Mononuclear cell (primary cell): ENCODE results near the gene ERN2. TPM values are rescaled to one million over a fixed set of nuclear protein-coding genes. Genes with fewer than 3 reads are reported as not detected.

Experiments
- H3K27me3 ChIP-seq: 2 replicates; pipeline ENCODE4 v1.6.0; 2011; ENCODE audit warnings: low read length, control low read depth; ENCODE audit not compliant: insufficient read depth
- H3K4me1 ChIP-seq: 2 replicates; pipeline ENCODE4 v1.5.1; 2011; ENCODE audit warnings: mild to moderate bottlenecking, low read length, control low read depth; ENCODE audit not compliant: insufficient read depth
- H3K4me3 ChIP-seq: 2 replicates; pipeline ENCODE4 v1.5.1; 2011; ENCODE audit warnings: mild to moderate bottlenecking, low read length, moderate library complexity
- H3K9me3 ChIP-seq: 2 replicates; pipeline ENCODE4 v1.5.1; 2011; ENCODE audit warnings: low read depth, mild to moderate bottlenecking, control low read depth, low read length
- total RNA-seq: library from RNA; depleted of rRNA; stranded (reverse); fragments of >200 nt; gene quantifications from one replicate; pipeline ENCODE4 v1.2.3, GENCODE V29; 2012

ERN2 gene
- total RNA-seq, 1 donor = not detected

DNA sequence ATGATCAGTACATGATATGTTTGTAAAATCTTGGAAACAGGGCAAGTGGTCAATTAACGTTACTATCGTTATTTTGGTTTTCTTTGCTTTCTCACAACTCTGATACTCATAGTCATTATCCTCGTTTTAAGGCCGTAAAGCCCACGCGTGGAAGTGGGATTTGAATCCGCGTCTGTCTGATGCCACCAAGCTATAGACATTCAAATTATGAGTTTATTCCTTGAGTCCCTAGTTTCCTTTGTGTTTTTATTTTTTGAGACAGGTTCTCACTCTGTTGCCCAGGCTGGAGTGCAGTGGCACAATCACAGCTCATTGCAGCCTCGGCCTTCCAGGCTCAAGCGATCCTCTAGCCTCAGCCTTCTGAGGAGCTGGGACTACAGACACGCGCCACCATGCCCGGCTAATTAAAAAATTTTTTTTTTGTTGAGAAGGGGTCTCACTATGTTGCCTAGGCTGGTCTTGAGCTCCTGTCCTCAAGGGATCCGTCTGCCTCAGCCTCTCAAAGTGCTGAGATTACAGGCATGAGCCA, 70.7 kb downstream of the ERN2 start:
- Histone ChIP-seq H3K4me1 (peaks cover 27% of the 10 kb centered on the region), H3K27me3 (no peaks in the 10 kb centered on the region), H3K4me3 (peak overlapping the region; percentile 94), H3K9me3 (no peaks in the 10 kb centered on the region)

DNA sequence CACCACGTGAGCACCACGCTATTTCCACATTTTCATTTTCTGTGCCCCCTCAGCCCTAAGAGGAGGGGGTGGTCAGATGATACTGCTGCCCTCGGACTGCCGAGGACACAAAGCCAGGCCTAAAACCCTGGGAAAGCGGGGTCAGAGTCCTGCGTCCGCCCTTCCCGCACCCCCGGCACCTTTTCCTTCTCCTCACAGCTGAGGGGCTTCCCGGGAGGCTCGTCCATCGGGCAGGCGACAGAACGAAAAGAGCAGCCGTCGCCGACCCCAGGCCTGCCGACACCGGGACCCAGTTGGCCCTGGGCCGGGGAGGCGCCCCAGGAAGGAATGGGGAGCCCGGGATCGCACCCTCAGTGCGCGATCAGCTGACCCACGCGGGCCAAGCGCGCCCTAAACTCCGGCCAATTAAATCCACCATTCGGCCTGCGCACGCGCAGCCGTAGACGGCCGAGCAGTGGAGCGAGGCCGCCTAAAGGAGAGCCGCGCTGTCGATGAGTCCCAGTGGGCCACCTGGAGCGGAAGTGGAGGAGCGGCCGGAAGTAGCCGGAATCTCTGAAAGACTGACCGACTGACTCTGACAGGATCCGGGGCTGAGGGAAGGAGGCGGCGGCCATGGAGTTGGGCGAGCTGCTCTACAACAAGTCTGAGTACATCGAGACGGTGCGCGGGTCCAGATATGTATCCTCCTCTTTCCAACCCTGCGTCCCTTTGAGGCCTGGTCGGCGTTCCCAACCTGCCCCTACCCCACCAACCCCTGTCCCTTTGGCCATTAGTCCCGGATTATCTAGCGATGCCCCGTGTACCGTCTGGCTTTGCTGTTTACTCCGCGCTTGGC, 71.9 kb downstream of the ERN2 start, which contains the start of the genes DCTN5 and PALB2:
Gene DCTN5, plus strand, starts transcription at position 536 of the 835 bp plus-strand sequence. Its CDS starts 77 bp downstream, at position 613.
Gene PALB2, minus strand, starts transcription at position 380 of the 835 bp plus-strand sequence. Its CDS starts 153 bp downstream, at position 227.
- Histone ChIP-seq H3K9me3 (no peaks in the 10 kb centered on the region), H3K27me3 (no peaks in the 10 kb centered on the region), H3K4me3 (peak within 1 kb of the TSS; percentile 94), H3K4me1 (peaks cover 27% of the 10 kb centered on the region)

DNA sequence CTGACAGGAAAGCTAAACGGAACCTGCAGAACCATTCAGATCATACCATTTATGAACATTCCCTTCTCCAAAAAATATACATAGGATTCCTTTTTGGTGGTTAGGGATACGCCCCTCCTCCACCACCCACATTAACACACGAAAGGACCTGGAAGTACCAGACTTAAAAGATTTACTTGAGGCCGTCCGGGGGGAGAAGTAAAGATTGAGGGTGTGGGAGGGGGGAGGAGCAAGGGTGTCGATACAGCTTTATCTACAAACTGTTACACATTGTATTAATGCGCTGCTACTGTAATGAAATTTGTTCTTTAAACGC, 72.4 kb downstream of the ERN2 start:
- H3K4me1 ChIP-seq = peaks cover 27% of the 10 kb centered on the region
- H3K9me3 ChIP-seq = no peaks in the 10 kb centered on the region
- H3K27me3 ChIP-seq = no peaks in the 10 kb centered on the region
- H3K4me3 ChIP-seq = peak overlapping the region; percentile 94

Other genes with a start within 250 kb of the ERN2 start
- gene GGA2, start 202.7 kb downstream of the ERN2 start, total RNA-seq = 103 TPM
- 9.1 TPM for gene EARS2, start 155.9 kb downstream of the ERN2 start, total RNA-seq
- 32.6 TPM for gene UBFD1, start 155.5 kb downstream of the ERN2 start, total RNA-seq
- 22.7 TPM for gene NDUFAB1, start 116.9 kb downstream of the ERN2 start, total RNA-seq
- gene PALB2, start 71.9 kb downstream of the ERN2 start, total RNA-seq = 10.2 TPM
- 45.1 TPM for gene DCTN5, start 71.8 kb downstream of the ERN2 start, total RNA-seq
- gene PLK1, start 34.3 kb downstream of the ERN2 start, total RNA-seq = 0.84 TPM
- 0.10 TPM for gene CHP2, start 41.8 kb upstream of the ERN2 start, total RNA-seq
- gene PRKCB, start 122.8 kb upstream of the ERN2 start, total RNA-seq = 110 TPM